Right lobe of liver (tissue), 6 donors: ENCODE results near the gene MT1M. TPM values are rescaled to one million over a fixed set of nuclear protein-coding genes. Genes with fewer than 3 reads are reported as not detected.

Source experiments
- ATAC-seq, 4 donors: fragments of 200-7000 bp; cut with Tn5 transposase; one replicate each; pipeline ENCODE4 v1.9.1; 2020; ENCODE audit warnings: mild to moderate bottlenecking in 4 of 4, moderate library complexity in 4 of 4
- DNase-seq, 3 donors: peaks; one replicate each; pipeline ENCODE4 v3.0.0-alpha.2; 2020
- H3K27ac ChIP-seq, 3 donors: fragments of 200-600 bp; one replicate each; pipeline ENCODE4 v1.8.0; 2022
- H3K27me3 ChIP-seq, 2 donors: fragments of 200-600 bp; one replicate each; pipeline ENCODE4 v1.8.0; 2022
- H3K36me3 ChIP-seq, 4 donors: fragments of 200-600 bp; sonication (generic) in 1 of 4; one replicate each; pipeline versions ENCODE4 v1.5.1 to v1.8.0; 2017 to 2022; ENCODE audit warnings: control low read depth in 1 of 4
- H3K4me1 ChIP-seq, 4 donors: fragments of 200-600 bp; sonication (generic) in 1 of 4; one replicate each; pipeline versions ENCODE4 v1.5.1 to v1.8.0; 2017 to 2022; ENCODE audit warnings: control low read depth in 1 of 4
- H3K4me3 ChIP-seq, 3 donors: fragments of 200-600 bp; one replicate each; pipeline ENCODE4 v1.8.0; 2022
- H3K9me3 ChIP-seq, 4 donors: fragments of 200-600 bp; sonication (generic) in 1 of 4; one replicate each; pipeline versions ENCODE4 v1.5.1 to v1.8.0; 2017 to 2022; ENCODE audit warnings: control low read depth in 1 of 4
- POLR2A ChIP-seq: fragments of 450-650 bp; IDR thresholded peaks from one replicate; pipeline ENCODE4 v1.6.1; 2017; ENCODE audit warnings: antibody characterized with exemption, mild to moderate bottlenecking
- whole genome bisulfite sequencing: methylation state at CpG from one replicate; pipeline ENCODE4 v1.1.6; 2018; ENCODE audit warnings: low coverage, low lambda C conversion rate; ENCODE audit not compliant: insufficient coverage; ENCODE audit errors: missing lambda C conversion rate; 5-methylcytosine and 5-hydroxymethylcytosine counted together
- intact Hi-C, 2 donors: fragments of 100-400 bp; cut with DNase I; formaldehyde crosslinking; loops; one replicate each; pipeline versions ENCODE4 v1.11.2 to v1.14.1; 2022
- total RNA-seq, 6 experiments: library from RNA; depleted of rRNA in 2 of 6; stranded (reverse); fragments of >200 nt in 2 of 6; fragmentation: NEBNext Ultra II Directional in 3 of 6; extraction: Animal tissue kit (Norgen Biotek cat#: 25700) in 3 of 6; gene quantifications; one replicate each; pipeline versions ENCODE4 v1.1.0 to v1.2.4, GENCODE V29; 2016 to 2023
- TF ChIP-seq, protein P1 (sequence below), 4 donors: fragments of 200-600 bp in 3 of 4; fragments of 450-650 bp in 1 of 4; IDR thresholded peaks; one replicate each; pipeline versions ENCODE4 v1.5.1 to v1.8.0; 2016 to 2022; ENCODE audit warnings: antibody characterized with exemption in 4 of 4, mild to moderate bottlenecking in 2 of 4
- donor health status: DM: no; HTN: yes; CAD: no.
- donor health status: DM: no; HTN: no; CAD: no.
- donor health status: DM: no; HTN: no; CAD: no.
- donor health status: DM: no; HTN: yes; CAD: no.
- donor health status: DM: no; HTN: yes; CAD: no.

The MT1M gene
- total RNA-seq, 6 experiments from 2014 or later = 8.6 to 569 (median 84.5) TPM

DNA sequence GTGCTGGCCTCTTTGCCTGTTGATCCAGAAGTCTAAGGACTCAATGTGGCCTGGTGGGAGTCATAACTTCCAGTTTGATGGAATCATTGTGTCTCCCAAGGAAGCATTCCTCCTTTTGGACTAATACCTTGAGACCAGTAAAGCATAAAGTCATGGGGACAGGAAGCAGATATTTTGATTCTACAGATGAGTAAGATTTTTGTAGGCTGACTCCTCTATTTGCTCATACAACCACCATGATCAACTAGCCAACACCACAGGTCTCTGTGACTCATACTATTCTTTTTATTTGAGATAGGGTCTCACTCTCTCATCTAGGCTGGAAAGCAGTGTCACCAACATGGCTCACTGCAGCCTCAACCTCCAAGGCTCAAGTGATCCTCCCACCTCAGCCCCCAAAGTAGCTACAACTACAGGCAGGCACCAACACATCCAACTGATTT, 17.9 kb upstream of the MT1M start:
- Histone ChIP-seq H3K4me3 (no peak overlapping the region), H3K36me3 (no peaks in the 10 kb centered on the region), H3K27ac (no peak overlapping the region), H3K27me3 (no peaks in the 10 kb centered on the region), H3K4me1 (peaks cover 0 to 29% (median 12%) of the 10 kb centered on the region in 4 donors), H3K9me3 (no peaks in the 10 kb centered on the region)
- DNase-seq (no peak), ATAC-seq (no peak)
- intact Hi-C loops = no loop called here
- TF ChIP-seq POLR2A = no peak
- TF ChIP-seq, protein P1, sequence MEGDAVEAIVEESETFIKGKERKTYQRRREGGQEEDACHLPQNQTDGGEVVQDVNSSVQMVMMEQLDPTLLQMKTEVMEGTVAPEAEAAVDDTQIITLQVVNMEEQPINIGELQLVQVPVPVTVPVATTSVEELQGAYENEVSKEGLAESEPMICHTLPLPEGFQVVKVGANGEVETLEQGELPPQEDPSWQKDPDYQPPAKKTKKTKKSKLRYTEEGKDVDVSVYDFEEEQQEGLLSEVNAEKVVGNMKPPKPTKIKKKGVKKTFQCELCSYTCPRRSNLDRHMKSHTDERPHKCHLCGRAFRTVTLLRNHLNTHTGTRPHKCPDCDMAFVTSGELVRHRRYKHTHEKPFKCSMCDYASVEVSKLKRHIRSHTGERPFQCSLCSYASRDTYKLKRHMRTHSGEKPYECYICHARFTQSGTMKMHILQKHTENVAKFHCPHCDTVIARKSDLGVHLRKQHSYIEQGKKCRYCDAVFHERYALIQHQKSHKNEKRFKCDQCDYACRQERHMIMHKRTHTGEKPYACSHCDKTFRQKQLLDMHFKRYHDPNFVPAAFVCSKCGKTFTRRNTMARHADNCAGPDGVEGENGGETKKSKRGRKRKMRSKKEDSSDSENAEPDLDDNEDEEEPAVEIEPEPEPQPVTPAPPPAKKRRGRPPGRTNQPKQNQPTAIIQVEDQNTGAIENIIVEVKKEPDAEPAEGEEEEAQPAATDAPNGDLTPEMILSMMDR (IDR thresholded peaks at IDR 0.05) = no peak

DNA sequence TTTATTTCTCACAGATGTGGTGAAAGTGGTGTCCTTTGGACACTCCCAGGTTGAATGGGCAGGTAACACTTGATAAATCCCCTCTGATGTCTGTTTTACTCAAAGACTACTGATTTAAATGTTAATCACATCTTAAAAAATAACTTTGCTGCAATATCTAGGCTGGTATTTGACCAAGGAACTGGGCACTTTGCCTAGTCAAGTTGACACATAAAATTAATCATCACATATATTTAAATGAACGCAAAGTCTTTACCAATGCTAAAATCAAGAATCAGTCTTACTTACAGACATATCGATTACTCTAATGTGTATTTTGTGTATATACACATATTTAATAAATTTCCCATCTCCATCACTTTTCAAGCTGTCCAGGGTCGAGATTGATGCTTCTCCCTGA, 17.1 kb upstream of the MT1M start:
- Histone ChIP-seq H3K9me3 (no peaks in the 10 kb centered on the region), H3K27me3 (no peaks in the 10 kb centered on the region), H3K27ac (no peak overlapping the region), H3K4me1 (peaks cover 0 to 29% (median 12%) of the 10 kb centered on the region in 4 donors), H3K4me3 (no peak overlapping the region), H3K36me3 (no peaks in the 10 kb centered on the region)
- ATAC-seq = no peak
- intact Hi-C loops = no loop called here
- 64% methylated on average over 3 of the region's 3 CpGs for WGBS
- TF ChIP-seq, protein P1 (IDR thresholded peaks at IDR 0.05) = no peak
- no peak for TF ChIP-seq POLR2A
- DNase-seq = no peak

DNA sequence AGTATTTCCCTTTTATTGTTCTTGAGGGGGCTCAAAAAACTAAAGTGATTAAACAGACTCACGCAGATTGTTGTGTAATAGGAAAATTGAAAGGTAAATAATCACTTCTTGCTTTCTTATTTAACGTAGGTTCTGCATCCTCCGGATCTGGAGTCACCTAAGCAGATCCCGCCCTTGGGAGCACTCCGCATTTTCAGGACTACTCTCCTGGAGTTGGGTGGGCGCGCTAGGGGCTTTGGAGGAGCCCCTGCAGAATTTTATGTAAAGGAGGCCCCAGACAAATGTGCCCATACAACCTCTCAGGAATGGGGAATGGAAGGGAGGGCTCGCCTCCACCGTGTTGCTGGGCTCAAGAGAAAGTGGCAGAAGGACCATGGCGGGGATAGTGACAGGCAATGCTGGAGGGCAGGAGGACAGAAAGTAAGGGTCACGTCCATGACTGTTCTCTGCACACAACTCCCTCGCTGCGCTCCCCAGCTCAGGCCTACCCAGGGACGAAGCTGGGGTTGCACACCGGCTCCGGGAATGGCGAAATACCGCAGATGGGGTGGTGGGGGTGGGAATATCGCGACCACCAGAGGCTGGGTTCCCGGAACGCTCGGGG, 15.7 kb upstream of the MT1M start:
- ATAC-seq = peak; percentile 16 to 56 (median 48)
- Histone ChIP-seq H3K27ac (peak overlapping the region; percentile 62 to 88 (median 74)), H3K9me3 (no peaks in the 10 kb centered on the region), H3K27me3 (no peaks in the 10 kb centered on the region), H3K36me3 (no peaks in the 10 kb centered on the region), H3K4me3 (peak overlapping the region; percentile 36 to 61 (median 51)), H3K4me1 (peaks cover 0 to 28% (median 13%) of the 10 kb centered on the region in 4 donors)
- no peak for DNase-seq
- intact Hi-C loops = no loop called here
- no peak for TF ChIP-seq POLR2A
- TF ChIP-seq, protein P1 (IDR thresholded peaks at IDR 0.05) = no peak
- 70% methylated on average over 8 of the region's 23 CpGs for WGBS

DNA sequence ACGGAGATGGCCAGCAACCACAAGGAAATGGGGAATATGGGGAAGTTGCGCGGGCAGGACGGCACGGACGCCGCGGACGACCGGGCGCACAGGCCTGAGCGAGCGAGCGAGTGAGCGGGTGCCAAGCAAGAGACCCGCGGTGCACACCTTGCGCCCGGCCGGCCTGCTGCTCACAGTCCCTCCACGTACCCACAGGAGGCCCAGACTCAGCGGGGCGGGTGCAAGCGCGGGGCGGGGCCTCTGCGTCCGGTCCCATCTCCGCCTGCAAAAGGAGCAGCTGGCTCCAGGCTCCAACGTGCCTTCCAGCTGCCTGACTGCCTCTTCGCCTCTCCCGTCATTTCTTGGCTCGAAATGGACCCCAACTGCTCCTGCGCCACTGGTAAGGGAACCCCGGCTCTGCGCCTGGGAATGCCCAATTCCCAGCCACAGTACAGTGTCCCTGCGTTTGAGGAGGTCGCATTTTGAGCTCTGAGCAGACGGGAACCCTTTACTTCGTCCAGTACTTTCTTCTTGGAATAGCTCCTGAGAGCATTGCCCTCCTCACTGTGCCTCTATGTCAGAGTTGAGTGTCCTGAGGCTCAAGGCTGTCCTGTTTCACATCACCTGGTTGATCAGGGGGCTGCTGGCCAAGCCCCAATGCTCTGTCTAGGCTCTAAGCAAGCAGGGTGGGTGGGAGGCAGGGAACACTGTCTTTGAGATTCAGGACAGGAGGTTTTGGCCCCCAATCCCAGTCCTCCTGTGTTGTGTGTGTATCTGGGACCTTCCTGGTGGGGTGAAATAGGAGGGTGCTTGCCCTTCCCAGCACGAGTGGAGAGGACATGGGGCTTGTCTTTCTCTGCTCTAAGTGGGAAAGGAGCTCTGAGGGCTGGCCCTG, 15.0 kb upstream of the MT1M start:
- Histone ChIP-seq H3K4me1 (peaks cover 0 to 22% (median 10%) of the 10 kb centered on the region in 4 donors), H3K4me3 (peak overlapping the region; percentile 36 to 61 (median 51)), H3K27ac (peak overlapping the region; percentile 62 to 88 (median 74)), H3K36me3 (no peaks in the 10 kb centered on the region), H3K27me3 (no peaks in the 10 kb centered on the region), H3K9me3 (no peaks in the 10 kb centered on the region)
- DNase-seq (peak; percentile 88 to 95 (median 95)), ATAC-seq (peak; percentile 97 to 99 (median 98))
- TF ChIP-seq, protein P1 (IDR thresholded peaks at IDR 0.05) = peak in 1 of 4 donors; percentile 20
- peak; percentile 91 for TF ChIP-seq POLR2A
- intact Hi-C loops = no loop called here
- 25% methylated on average over 9 of the region's 41 CpGs for WGBS
